ENCODE measurements around the gene CCDC116.
"Not testable (repeated sequence)": the region's sequence is repeated elsewhere in the genome, so short reads cannot be mapped to it uniquely, and the experiment has no call there.

- TF ChIP-seq, protein P1, sequence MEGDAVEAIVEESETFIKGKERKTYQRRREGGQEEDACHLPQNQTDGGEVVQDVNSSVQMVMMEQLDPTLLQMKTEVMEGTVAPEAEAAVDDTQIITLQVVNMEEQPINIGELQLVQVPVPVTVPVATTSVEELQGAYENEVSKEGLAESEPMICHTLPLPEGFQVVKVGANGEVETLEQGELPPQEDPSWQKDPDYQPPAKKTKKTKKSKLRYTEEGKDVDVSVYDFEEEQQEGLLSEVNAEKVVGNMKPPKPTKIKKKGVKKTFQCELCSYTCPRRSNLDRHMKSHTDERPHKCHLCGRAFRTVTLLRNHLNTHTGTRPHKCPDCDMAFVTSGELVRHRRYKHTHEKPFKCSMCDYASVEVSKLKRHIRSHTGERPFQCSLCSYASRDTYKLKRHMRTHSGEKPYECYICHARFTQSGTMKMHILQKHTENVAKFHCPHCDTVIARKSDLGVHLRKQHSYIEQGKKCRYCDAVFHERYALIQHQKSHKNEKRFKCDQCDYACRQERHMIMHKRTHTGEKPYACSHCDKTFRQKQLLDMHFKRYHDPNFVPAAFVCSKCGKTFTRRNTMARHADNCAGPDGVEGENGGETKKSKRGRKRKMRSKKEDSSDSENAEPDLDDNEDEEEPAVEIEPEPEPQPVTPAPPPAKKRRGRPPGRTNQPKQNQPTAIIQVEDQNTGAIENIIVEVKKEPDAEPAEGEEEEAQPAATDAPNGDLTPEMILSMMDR (IDR thresholded peaks at IDR 0.05), result not testable (repeated sequence)
- TF ChIP-seq POLR2A (IDR thresholded peaks at IDR 0.05), result not testable (repeated sequence)
Observed at GRCh38 chr22:21637450-21637849, 4.9 kb downstream of the CCDC116 start.

All from upper lobe of left lung (tissue), 4 donors.